ENCODE results near the gene HNRNPH2.

Gene HNRNPH2, protein sequence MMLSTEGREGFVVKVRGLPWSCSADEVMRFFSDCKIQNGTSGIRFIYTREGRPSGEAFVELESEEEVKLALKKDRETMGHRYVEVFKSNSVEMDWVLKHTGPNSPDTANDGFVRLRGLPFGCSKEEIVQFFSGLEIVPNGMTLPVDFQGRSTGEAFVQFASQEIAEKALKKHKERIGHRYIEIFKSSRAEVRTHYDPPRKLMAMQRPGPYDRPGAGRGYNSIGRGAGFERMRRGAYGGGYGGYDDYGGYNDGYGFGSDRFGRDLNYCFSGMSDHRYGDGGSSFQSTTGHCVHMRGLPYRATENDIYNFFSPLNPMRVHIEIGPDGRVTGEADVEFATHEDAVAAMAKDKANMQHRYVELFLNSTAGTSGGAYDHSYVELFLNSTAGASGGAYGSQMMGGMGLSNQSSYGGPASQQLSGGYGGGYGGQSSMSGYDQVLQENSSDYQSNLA

GRCh38 chrX:101407748-101408531, at the start of gene HNRNPH2, which contains the start of gene GLA:
Gene HNRNPH2, plus strand, starts transcription at chrX:101408222. Its CDS starts 3,767 bp downstream, at chrX:101411989.
Gene GLA, minus strand, starts transcription at chrX:101407925. Its CDS starts 22 bp downstream, at chrX:101407903.
- DNase-seq = peak; percentile 91 to 97 (median 96)

DNA sequence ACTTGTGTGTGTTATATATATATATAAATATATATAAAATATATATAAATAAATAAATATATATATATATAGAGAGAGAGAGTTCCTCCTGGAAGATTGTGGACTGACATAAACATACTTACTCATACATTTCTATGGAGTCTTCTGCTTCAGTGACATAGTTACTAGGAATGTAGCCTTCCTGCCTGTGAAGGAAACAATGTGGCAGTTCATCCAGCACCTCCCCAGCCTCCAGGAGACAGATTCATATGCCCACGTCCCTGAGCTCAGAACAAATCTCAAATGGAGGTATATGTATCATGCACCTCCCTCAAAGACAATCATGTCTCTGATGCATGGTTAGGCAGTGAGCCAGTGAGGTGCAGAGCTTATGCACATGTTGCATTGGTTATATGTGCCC, 48.1 kb upstream of the HNRNPH2 start:
- DNase-seq = no peak

GRCh38 chrX:101360390-101360789, 47.6 kb upstream of the HNRNPH2 start:
- DNase-seq = no peak

DNA sequence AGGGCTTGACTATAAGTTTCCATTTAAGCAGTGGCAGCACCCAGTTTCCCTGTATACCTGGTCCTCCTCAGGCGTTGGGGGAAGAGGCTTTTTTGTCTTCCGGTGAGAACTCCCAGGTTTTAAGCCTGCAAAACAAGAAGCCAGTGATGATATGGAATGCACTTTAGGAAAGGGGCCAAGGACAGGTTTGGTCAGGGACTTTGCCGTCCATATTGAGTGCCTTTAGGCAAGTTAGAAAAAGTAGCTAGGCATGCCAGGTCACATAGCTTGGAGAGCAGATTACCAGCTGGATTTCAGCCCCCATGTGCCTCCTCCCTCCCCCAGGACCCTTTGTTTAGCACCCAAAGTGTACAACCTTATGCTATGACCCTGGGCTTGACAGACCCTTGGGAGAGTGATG, 45.9 kb upstream of the HNRNPH2 start:
- DNase-seq = no peak

DNA sequence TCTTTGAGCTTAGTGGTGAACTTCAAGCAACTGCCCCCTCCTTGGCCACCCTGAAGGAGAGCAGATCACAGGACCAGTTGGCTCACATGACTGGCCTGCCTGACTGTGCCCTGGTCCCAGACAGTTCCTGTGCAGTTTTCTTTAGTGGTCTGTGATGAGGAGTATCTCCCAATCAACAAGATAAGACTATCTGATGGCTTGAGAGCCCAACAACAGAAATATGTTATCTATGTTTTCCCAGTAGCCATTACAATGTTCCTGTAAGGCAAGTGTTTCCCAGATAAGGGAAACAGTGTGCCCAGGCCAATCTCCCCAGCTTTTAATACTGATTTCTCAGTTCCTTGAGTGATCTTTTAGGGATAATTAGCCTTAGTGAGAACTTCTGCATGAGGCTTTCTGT, 45.3 kb upstream of the HNRNPH2 start:
- no peak for DNase-seq

- no peak for DNase-seq
These were observed 42.7 kb upstream of the HNRNPH2 start for GRCh38 chrX:101365301-101365795.

DNA sequence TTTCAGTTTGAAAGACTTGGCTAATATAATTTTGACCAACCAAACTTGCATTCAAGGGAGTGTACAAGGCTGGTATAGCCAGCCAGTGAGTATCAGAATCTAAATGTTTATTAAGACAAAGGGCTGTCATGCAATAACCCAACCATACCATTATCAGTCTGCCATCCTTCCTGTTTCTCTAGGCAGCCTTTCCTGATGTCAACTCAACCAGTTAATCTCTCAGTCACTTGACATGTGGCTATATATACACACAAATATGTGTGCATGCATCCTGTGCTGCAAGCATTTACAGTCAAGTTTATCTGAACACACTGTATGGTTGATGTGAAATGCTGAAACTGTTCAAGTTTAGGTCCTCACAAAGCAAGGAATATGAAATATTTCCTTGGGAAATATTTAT, 39.2 kb upstream of the HNRNPH2 start:
- no peak for DNase-seq

GRCh38 chrX:101369687-101370086, 38.3 kb upstream of the HNRNPH2 start:
- no peak for DNase-seq

GRCh38 chrX:101370888-101371504, 37.0 kb upstream of the HNRNPH2 start:
- no peak for DNase-seq

DNA sequence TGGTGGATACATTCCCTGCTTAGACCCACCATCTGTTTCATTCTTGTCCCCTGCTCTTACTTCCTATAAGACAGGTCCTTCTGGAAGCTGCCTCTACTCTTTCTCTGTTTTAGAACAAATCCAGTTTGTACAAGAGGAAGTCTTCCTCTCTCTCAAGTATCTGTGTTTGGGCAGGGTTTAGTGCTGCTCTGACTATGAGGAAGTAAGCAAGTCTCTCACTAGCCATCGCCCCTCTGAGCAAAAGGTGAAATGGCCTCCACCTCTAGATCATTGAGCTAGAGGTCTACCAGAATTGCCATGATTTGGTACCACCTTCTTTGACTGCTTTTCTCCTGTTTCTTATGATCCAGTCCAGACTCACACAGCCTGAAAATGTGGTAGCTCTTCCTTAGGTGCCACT, 30.5 kb upstream of the HNRNPH2 start:
- DNase-seq = peak in 1 of 3 donors; percentile 7

DNA sequence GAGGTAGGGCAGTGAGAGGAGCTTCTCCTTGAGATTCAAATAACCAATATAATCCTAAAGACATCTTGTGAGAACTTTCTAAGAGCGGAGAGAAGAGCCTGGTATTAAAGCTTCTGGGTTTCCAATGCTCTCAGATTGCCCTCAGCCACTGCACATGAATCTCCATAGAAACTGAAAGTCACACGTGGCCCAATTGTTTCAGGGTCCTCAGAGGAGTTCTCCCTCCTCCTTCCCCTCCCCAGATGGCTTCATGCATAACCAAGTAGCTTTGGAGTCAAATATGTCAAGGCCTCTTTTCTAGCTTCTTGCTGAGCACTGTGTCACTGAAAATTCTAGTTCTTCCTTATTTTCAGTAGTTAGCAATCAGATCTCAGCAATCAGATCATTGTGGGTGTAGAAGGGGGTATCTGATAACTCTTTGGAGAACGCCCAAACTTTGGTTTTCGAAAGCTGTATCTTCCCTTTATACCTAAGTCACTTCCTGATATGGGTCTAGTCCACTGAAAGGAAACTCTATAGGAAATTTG, 24.3 kb upstream of the HNRNPH2 start:
- DNase-seq = peak; percentile 12 to 40 (median 17)

DNA sequence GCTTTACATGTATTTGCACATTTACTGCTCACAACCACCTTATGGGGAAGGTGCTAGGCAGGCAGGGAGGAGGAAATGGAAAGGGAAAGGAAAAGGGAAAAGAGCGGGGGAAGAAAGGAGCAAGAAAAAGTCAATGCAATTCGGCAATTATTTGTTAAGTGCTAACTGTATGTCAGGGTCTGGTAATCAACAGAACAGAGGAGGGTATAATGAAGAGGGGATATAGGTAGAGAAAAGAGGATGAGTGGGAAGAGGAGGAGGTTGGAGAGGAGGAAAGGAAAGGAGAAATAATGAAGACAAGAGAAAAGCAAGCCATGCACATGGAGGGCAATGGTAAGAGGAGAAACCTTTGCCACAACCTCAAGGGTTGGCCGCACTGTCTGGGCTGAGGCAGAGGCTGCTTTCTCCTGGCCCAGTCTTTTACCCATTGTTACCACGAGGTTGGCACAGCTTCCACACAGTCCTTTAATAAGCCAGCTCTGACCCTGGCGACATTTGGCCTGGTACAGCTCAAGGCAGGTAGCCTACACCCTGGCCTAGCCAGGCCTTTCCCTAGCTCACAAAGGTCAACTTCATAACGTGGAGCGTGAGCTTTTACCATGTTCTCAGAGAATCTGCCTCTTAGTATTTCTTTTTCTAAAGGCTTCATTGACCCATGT, 22.9 kb upstream of the HNRNPH2 start:
- DNase-seq = peak in 1 of 3 donors; percentile 27

GRCh38 chrX:101385795-101386541, 22.1 kb upstream of the HNRNPH2 start, which contains the start of gene BTK:
Gene BTK, minus strand, starts transcription at chrX:101386191. Its CDS starts 10,907 bp downstream, at chrX:101375284.
- DNase-seq = peak; percentile 65 to 73 (median 71)

- peak in 1 of 3 donors; percentile 26 for DNase-seq
These were observed 21.5 kb upstream of the HNRNPH2 start for GRCh38 chrX:101386542-101386885.

GRCh38 chrX:101388604-101389003, 19.4 kb upstream of the HNRNPH2 start:
- no peak for DNase-seq

- DNase-seq = peak; percentile 92 to 94 (median 92)
These were observed 17.1 kb upstream of the HNRNPH2 start, which contains the start of gene RPL36A for GRCh38 chrX:101390664-101391525. Gene RPL36A, plus strand, starts transcription at chrX:101391011. Its CDS starts 33 bp downstream, at chrX:101391044.

DNA sequence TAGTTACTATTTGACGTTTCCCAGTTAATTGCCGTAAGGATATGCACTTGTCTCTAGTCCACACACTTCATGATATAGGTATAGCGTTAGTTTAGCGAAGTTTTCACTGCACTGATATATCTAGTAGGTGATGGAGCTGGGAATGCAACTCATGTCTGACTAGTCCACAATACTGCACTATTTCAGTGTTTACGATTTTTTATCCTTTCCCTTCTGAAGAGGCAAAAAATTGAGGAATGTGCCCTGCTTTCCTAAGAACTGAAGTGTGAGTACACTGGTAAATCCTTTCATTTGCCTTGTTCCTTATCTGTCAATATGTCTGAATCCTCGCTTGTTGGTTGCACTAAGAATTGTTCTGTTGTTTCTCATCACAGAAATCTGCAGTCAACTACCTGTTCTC, 16.2 kb upstream of the HNRNPH2 start:
- no peak for DNase-seq

- no peak for DNase-seq
These were observed 14.3 kb upstream of the HNRNPH2 start for GRCh38 chrX:101393530-101394305.

- DNase-seq = no peak
These were observed 13.7 kb upstream of the HNRNPH2 start for GRCh38 chrX:101394372-101394771.

Data from suppressor macrophage treated with lipopolysaccharide for 1 hour (primary cell).